MM.1S (cell line): ENCODE measurements around the gene ATP8B4.
"Not testable (repeated sequence)": the region's sequence is repeated elsewhere in the genome, so short reads cannot be mapped to it uniquely, and the experiment has no call there.

Source experiments
- DNase-seq: peaks from one replicate; pipeline ENCODE4 v3.0.0-alpha.2; 2015
- H2AFZ ChIP-seq: fragments of 300-600 bp; sonication (generic); 2 replicates; pipeline ENCODE4 v1.6.0; 2016; ENCODE audit warnings: antibody characterized with exemption, low read length
- H3F3A ChIP-seq: fragments of 300-600 bp; sonication (generic); 2 replicates; pipeline ENCODE4 v1.6.1; 2016; ENCODE audit warnings: mild to moderate bottlenecking, antibody characterized with exemption, low read length, moderate library complexity, mixed read lengths; ENCODE audit not compliant: insufficient read depth
- H3K27ac ChIP-seq: fragments of 300-600 bp; sonication (generic); 2 replicates; pipeline ENCODE4 v1.5.1; 2016; ENCODE audit warnings: mild to moderate bottlenecking, low read length
- H3K27me3 ChIP-seq: fragments of 300-600 bp; sonication (generic); replicated peaks from 2 replicates; pipeline ENCODE4 v1.6.0; 2016; ENCODE audit warnings: low read length; ENCODE audit not compliant: insufficient read depth
- H3K36me3 ChIP-seq: fragments of 300-600 bp; sonication (generic); replicated peaks from 2 replicates; pipeline ENCODE4 v1.6.1; 2016; ENCODE audit warnings: mild to moderate bottlenecking, low read length, mixed read lengths; ENCODE audit not compliant: insufficient read depth
- H3K4me1 ChIP-seq: fragments of 300-600 bp; sonication (generic); 2 replicates; pipeline ENCODE4 v1.6.1; 2016; ENCODE audit warnings: low read length, mixed read lengths
- H3K4me2 ChIP-seq: fragments of 300-600 bp; sonication (generic); 2 replicates; pipeline ENCODE4 v1.6.0; 2016; ENCODE audit warnings: low read depth, low read length
- H3K4me3 ChIP-seq: fragments of 300-600 bp; sonication (generic); 2 replicates; pipeline ENCODE4 v1.5.1; 2016; ENCODE audit warnings: low read length, mixed read lengths
- H3K79me2 ChIP-seq: fragments of 300-600 bp; sonication (generic); 2 replicates; pipeline ENCODE4 v1.6.1; 2016; ENCODE audit warnings: mixed run types, low read length, mixed read lengths
- H3K9ac ChIP-seq: fragments of 300-600 bp; sonication (generic); 2 replicates; pipeline ENCODE4 v1.6.1; 2016; ENCODE audit warnings: low read length, mixed read lengths
- H3K9me2 ChIP-seq: fragments of 300-600 bp; sonication (generic); replicated peaks from 2 replicates; pipeline ENCODE4 v1.6.1; 2016; ENCODE audit warnings: mild to moderate bottlenecking, low read length, mixed read lengths; ENCODE audit not compliant: insufficient read depth
- H3K9me3 ChIP-seq: fragments of 300-600 bp; sonication (generic); replicated peaks from 2 replicates; pipeline ENCODE4 v1.6.1; 2016; ENCODE audit warnings: mild to moderate bottlenecking, low read length, mixed read lengths; ENCODE audit not compliant: insufficient read depth
- H4K20me1 ChIP-seq: fragments of 300-600 bp; sonication (generic); 2 replicates; pipeline ENCODE4 v1.6.1; 2016; ENCODE audit warnings: mild to moderate bottlenecking, low read length, moderate library complexity, mixed read lengths; ENCODE audit not compliant: insufficient read depth
- EZH2 ChIP-seq: fragments of 300-600 bp; sonication (generic); optimal IDR thresholded peaks from 2 replicates; pipeline ENCODE3; 2017; ENCODE audit warnings: low read depth, mild to moderate bottlenecking, antibody characterized with exemption, low read length, mixed read lengths
- EZH2phosphoT487 ChIP-seq: fragments of 300-600 bp; sonication (generic); IDR thresholded peaks from 2 replicates; pipeline ENCODE4 v1.6.1; 2018; ENCODE audit warnings: antibody characterized with exemption, low read length
- TF ChIP-seq, protein P1 (sequence below): fragments of 300-600 bp; sonication (generic); IDR thresholded peaks from 2 replicates; pipeline ENCODE4 v1.5.1; 2016; ENCODE audit warnings: antibody characterized with exemption, low read length, mixed read lengths

Gene ATP8B4

DNA sequence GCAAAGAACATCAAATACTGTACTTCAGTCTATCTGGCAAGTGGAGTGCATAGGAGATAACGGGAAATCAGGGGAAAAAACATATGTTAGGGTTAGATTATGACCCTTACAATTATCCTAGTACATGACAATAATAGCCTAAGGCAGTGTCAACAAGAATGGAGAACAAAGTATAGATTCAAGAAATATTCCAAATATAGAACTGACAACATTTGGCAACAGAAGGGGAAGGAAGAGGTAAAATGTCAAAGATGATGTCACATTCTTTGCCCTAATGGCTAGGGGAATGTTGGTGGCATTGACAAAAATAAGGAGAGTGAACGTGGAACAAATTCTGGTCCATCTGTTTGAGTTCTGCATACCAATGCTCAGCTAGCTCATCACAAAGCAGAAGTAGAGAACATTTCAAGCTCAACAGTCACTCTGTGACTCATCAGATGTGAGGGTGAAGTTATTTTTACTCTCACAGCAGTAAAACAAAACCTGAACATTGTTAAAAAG is 15.5 kb upstream of the ATP8B4 start:
- no peaks in the 10 kb centered on the region for H3K9me3 ChIP-seq
- no peak overlapping the region for H2AFZ ChIP-seq
- H4K20me1 ChIP-seq, result no peaks in the 10 kb centered on the region
- H3K9me2 ChIP-seq, result no peaks in the 10 kb centered on the region
- no peak overlapping the region for H3K4me3 ChIP-seq
- H3K79me2 ChIP-seq, result no peaks in the 10 kb centered on the region
- no peaks in the 10 kb centered on the region for H3K36me3 ChIP-seq
- no peaks in the 10 kb centered on the region for H3K27me3 ChIP-seq
- H3K9ac ChIP-seq, result no peak overlapping the region
- DNase-seq, result no peak
- no peak overlapping the region for H3K4me2 ChIP-seq
- TF ChIP-seq EZH2 (no peak), EZH2phosphoT487 (no peak)
- TF ChIP-seq, protein P1, sequence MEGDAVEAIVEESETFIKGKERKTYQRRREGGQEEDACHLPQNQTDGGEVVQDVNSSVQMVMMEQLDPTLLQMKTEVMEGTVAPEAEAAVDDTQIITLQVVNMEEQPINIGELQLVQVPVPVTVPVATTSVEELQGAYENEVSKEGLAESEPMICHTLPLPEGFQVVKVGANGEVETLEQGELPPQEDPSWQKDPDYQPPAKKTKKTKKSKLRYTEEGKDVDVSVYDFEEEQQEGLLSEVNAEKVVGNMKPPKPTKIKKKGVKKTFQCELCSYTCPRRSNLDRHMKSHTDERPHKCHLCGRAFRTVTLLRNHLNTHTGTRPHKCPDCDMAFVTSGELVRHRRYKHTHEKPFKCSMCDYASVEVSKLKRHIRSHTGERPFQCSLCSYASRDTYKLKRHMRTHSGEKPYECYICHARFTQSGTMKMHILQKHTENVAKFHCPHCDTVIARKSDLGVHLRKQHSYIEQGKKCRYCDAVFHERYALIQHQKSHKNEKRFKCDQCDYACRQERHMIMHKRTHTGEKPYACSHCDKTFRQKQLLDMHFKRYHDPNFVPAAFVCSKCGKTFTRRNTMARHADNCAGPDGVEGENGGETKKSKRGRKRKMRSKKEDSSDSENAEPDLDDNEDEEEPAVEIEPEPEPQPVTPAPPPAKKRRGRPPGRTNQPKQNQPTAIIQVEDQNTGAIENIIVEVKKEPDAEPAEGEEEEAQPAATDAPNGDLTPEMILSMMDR, result no peak
- H3K27ac ChIP-seq, result no peak overlapping the region
- no peaks in the 10 kb centered on the region for H3F3A ChIP-seq
- H3K4me1 ChIP-seq, result 0 out of 2 replicates have a peak, but pooled peaks cover 4% of the 10 kb centered on the region

DNA sequence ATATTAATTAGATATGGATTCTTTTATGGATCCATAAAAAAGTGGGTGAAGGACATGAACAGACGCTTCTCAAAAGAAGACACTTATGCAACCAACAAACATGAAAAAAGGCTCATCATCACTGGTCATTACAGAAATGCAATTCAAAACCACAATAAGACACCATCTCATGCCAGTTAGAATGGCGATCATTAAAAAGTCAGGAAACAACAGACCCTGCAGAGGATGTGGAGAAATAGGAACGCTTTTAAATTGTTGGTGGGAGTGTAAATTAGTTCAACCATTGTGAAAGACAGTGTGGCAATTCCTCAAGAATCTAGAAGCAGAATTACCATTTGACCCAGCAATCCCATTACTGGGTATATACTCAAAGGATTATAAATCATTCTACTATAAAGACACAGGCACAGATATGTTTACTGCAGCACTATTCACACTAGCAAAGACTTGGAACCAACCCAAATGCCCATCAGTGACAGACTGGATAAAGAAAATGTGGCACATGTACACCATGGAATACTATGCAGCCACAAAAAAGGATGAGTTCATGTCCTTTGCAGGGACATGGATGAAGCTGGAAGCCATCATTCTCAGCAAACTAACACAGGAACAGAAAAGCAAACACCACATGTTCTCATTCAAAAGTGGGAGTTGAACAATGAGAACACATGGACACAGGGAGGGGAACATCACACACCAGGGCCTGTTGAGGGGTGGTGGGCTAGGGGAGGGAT is 13.4 kb upstream of the ATP8B4 start:
- not testable (repeated sequence) for H3K27ac ChIP-seq, H3K9me3 ChIP-seq, H3K4me2 ChIP-seq, H3K9me2 ChIP-seq, H3K27me3 ChIP-seq, DNase-seq, H4K20me1 ChIP-seq, H2AFZ ChIP-seq, H3K79me2 ChIP-seq, H3K36me3 ChIP-seq, H3K4me1 ChIP-seq, H3K4me3 ChIP-seq, H3F3A ChIP-seq, H3K9ac ChIP-seq

DNA sequence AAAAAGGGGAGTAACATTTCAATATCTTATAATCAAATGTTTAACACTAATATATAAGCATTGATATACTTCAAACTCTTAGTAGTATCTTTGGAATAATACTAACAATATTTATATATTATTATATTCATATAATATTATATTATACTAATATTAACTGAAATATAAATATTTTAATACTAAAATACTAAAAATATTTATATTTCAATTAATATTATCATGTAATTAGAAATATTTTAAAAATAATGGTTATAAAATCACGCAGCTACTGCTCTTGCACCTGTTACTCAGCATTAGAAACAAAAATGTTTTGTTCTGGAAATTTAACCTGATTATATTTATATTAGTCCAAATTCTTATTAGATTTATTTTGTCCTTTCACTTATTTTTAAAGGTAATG is 12.6 kb upstream of the ATP8B4 start:
- Histone ChIP-seq H3K27me3 (no peaks in the 10 kb centered on the region), H3K4me2 (no peak overlapping the region), H3F3A (no peaks in the 10 kb centered on the region), H3K9me3 (no peaks in the 10 kb centered on the region), H3K9ac (no peak overlapping the region), H3K27ac (no peak overlapping the region), H3K4me1 (0 out of 2 replicates have a peak, but pooled peaks cover 4% of the 10 kb centered on the region), H2AFZ (no peak overlapping the region), H3K79me2 (no peaks in the 10 kb centered on the region), H4K20me1 (no peaks in the 10 kb centered on the region), H3K4me3 (no peak overlapping the region), H3K36me3 (no peaks in the 10 kb centered on the region), H3K9me2 (no peaks in the 10 kb centered on the region)
- DNase-seq, result no peak
- TF ChIP-seq, protein P1, result no peak
- TF ChIP-seq EZH2, result no peak
- TF ChIP-seq EZH2phosphoT487, result no peak

DNA sequence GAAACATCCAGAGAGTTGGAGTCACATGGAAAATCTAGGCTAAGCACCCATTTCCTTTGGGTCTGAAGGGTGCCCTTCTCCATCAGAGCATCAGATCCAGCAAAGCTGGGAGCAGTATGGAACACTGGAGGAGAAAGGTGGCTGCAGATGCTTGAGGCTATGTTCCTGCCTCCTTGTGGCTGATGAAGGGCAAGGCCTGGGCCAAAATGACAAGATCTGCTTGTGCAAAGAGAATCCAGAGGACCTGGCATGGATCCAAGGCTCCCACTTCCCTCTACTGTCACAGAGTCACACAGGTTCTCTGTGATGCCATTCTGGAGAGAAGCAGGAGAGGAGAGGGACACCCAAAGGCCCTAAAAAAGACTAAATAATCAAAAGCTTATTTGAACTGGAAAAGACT is 9.2 kb upstream of the ATP8B4 start:
- TF ChIP-seq EZH2phosphoT487 (no peak), EZH2 (no peak)
- TF ChIP-seq, protein P1, result no peak
- Histone ChIP-seq H3K36me3 (no peaks in the 10 kb centered on the region), H3F3A (no peaks in the 10 kb centered on the region), H2AFZ (no peak overlapping the region), H3K4me3 (no peak overlapping the region), H3K4me1 (no peaks in the 10 kb centered on the region), H3K9ac (no peak overlapping the region), H3K9me2 (no peaks in the 10 kb centered on the region), H3K79me2 (no peaks in the 10 kb centered on the region), H4K20me1 (no peaks in the 10 kb centered on the region), H3K27me3 (no peaks in the 10 kb centered on the region), H3K4me2 (no peak overlapping the region), H3K9me3 (no peaks in the 10 kb centered on the region), H3K27ac (no peak overlapping the region)
- DNase-seq, result no peak
